ENCODE results near the gene KCNIP1.

- TF ChIP-seq CTCF (IDR thresholded peaks at IDR 0.05) (no peak), POLR2A (IDR thresholded peaks at IDR 0.05) (no peak)
Observed at GRCh38 chr5:170599756-170600155, 95.9 kb downstream of the KCNIP1 start.

Data from esophagus squamous epithelium (tissue), 4 donors.